ENCODE measurements around the gene LTB4R2. TPM values are rescaled to one million over a fixed set of nuclear protein-coding genes. Genes with fewer than 3 reads are reported as not detected.

LTB4R2 gene
- total and polyA plus RNA-seq, 2 of the 8 experiments (the other 6 are each of a cell fraction or from before 2014, with no cell fraction given): 5.3 to 6.7 TPM

DNA sequence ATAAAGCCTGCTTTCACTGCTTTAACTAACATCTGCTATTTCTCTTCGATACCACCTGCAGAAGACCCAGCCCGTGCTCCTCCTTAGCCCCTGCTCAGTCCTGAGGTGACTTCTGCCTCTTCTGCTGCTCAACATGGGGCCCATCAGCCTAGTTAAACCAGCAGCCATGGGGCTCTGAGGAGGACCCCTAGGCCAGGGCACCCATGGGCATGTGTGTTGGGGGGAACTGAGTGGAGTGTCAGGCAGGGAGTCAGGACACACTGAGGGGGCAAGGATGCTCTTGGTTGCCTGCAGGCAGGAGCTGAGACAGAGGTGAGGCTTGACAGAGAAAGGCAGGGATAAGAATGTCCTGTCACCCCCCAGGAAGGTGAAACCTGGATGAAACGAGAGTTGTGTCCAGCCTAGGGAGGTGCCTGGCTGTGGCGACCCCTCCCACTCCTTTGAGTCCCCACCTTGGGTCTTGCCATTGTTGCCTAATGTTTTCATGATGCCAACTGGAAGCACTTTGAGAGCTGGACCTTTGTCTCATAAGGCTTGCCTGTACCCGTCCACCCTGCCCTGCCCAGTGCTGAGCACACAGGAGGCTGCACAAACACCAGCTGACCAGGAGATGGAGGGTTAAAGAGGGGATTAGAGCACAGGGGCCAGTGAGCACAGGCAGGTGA is 26.0 kb upstream of the LTB4R2 start:
- CTCF ChIA-PET (ENCODE audit: partially characterized antibody): interaction anchor here (0.8 to 11.5 kb wide), 7 partner anchors 8 to 50 kb away, joined by 3 to 137 read pairs (median 35); partner anchors contain the start of genes CIDEB, DHRS1, LTB4R2 and NOP9
- POLR2A ChIA-PET (ENCODE audit: partially characterized antibody): interaction anchor here (0.7 to 3.8 kb wide), 12 partner anchors 8 to 190 kb away, joined by 3 to 13 read pairs (median 4); partner anchors contain the start of genes DHRS1, LTB4R, NOP9 and PCK2

More for the DNA sequence above, 26.0 kb upstream of the LTB4R2 start:
- no peak for TF ChIP-seq CBX8 (IDR thresholded peaks at IDR 0.05; ENCODE audit: borderline replicate concordance, low read depth, low read length)
- no peak for TF ChIP-seq JUND (IDR thresholded peaks at IDR 0.05; ENCODE audit: low read length)
- no peak for TF ChIP-seq POU5F1 (IDR thresholded peaks at IDR 0.05; ENCODE audit: low read depth, low read length)
- TF ChIP-seq BCL11A (IDR thresholded peaks at IDR 0.05; ENCODE audit: low read depth in 2 of 2, low read length in 2 of 2): no peak
- no peak for TF ChIP-seq NANOG (IDR thresholded peaks at IDR 0.05; ENCODE audit: insufficient read depth, low read depth, low read length, poor library complexity, severe bottlenecking)
- TF ChIP-seq SP2 (IDR thresholded peaks at IDR 0.05; ENCODE audit: low read length): no peak
- no peak for TF ChIP-seq ZNF274 (IDR thresholded peaks at IDR 0.05; ENCODE audit: borderline replicate concordance, extremely low read depth, low read length)
- TF ChIP-seq SIX5 (IDR thresholded peaks at IDR 0.05; ENCODE audit: low read depth, low read length): no peak
- H3K18ac ChIP-seq (ENCODE audit: extremely low read depth, low read length): no peak overlapping the region
- H2AFZ ChIP-seq (ENCODE audit: low read length): no peak overlapping the region
- H3K27ac ChIP-seq (ENCODE audit: low read depth, low read length): no peak overlapping the region
- FAIRE-seq (no peak), DNase-seq (ENCODE audit: low read depth in 1 of 2, low spot score in 2 of 2) (no peak)
- H3K36me3 ChIP-seq (ENCODE audit: control insufficient read depth in 2 of 4, insufficient read depth in 4 of 4, low read length in 3 of 4): no peaks in the 10 kb centered on the region
- peaks cover 0 to 3% of the 10 kb centered on the region in 2 experiments for H4K20me1 ChIP-seq (replicated peaks in 1 of 2; ENCODE audit: control insufficient read depth in 1 of 2, insufficient read depth in 2 of 2, low read length in 2 of 2)
- no peak overlapping the region for H2BK120ac ChIP-seq (replicated peaks; ENCODE audit: low read depth, low read length)
- H3K79me1 ChIP-seq (ENCODE audit: low read depth, low read length): no peaks in the 10 kb centered on the region; the same call in 1 of the 2 replicates
- no peak overlapping the region for H2BK15ac ChIP-seq (ENCODE audit: low read length)
- H4K91ac ChIP-seq (replicated peaks; ENCODE audit: insufficient read length, low read length): no peak overlapping the region
- no peak overlapping the region for H2BK12ac ChIP-seq (ENCODE audit: low read depth, low read length)
- H2BK5ac ChIP-seq (ENCODE audit: low read depth, low read length): no peak overlapping the region; the same call in 1 of the 2 replicates
- H3K9me3 ChIP-seq (ENCODE audit: insufficient read depth in 2 of 2, low read depth in 1 of 2, low read length in 1 of 2): no peaks in the 10 kb centered on the region
- H2AK5ac ChIP-seq (ENCODE audit: low read depth, low read length): 0 out of 2 replicates have a peak overlapping the region, but pooled peaks have one; percentile 13
- no peaks in the 10 kb centered on the region for H3K79me2 ChIP-seq (ENCODE audit: control insufficient read depth in 1 of 2, insufficient read depth in 2 of 2, low read length in 2 of 2)
- no peak overlapping the region for H2BK20ac ChIP-seq (ENCODE audit: low read length)
- H3K4me2 ChIP-seq (ENCODE audit: insufficient read depth in 1 of 2, low read depth in 2 of 2, low read length in 2 of 2): no peak overlapping the region
- no peak overlapping the region for H3K56ac ChIP-seq (replicated peaks; ENCODE audit: insufficient read length, low read depth, low read length)
- 94% methylated on average over 5 of the region's 5 CpGs; no CpG with 5 or more reads in 1 of the 2 experiments for WGBS, 2 experiments (ENCODE audit: extremely low coverage in 1 of 2, insufficient coverage in 1 of 2, insufficient read length in 1 of 2, insufficient replicate concordance in 2 of 2, low coverage in 1 of 2, low lambda C conversion rate in 2 of 2, missing lambda C conversion rate in 1 of 2)
- no peak overlapping the region; a peak in 1 of 7 replicates for H3K9ac ChIP-seq (replicated peaks in 1 of 4; ENCODE audit: extremely low read depth in 1 of 4, low read depth in 3 of 4, low read length in 3 of 4)
- H3K4me3 ChIP-seq (ENCODE audit: extremely low read depth in 1 of 4, insufficient read depth in 2 of 4, low read depth in 3 of 4, low read length in 4 of 4): no peak overlapping the region
- H3K23me2 ChIP-seq (ENCODE audit: low read depth, low read length): no peaks in the 10 kb centered on the region
- H3K27me3 ChIP-seq (replicated peaks in 1 of 4; ENCODE audit: control insufficient read depth in 3 of 4, extremely low read depth in 1 of 4, insufficient read depth in 3 of 4, low read length in 3 of 4): no peaks in the 10 kb centered on the region
- no peaks in the 10 kb centered on the region for H3K4me1 ChIP-seq (replicated peaks in 1 of 4; ENCODE audit: control insufficient read depth in 3 of 4, insufficient read depth in 4 of 4, low read length in 3 of 4)
- no peak overlapping the region for H3K4ac ChIP-seq (replicated peaks; ENCODE audit: insufficient read length, low read depth, low read length)
- H4K8ac ChIP-seq (ENCODE audit: extremely low read depth, insufficient read depth, low read length): no peak overlapping the region
- no peak overlapping the region for H3K14ac ChIP-seq (ENCODE audit: insufficient read length)
- no peak overlapping the region for H4K5ac ChIP-seq (ENCODE audit: insufficient read length, low read depth, low read length)
- H3K23ac ChIP-seq (ENCODE audit: insufficient read length): no peak overlapping the region
